ENCODE measurements around the gene EEF1B2.
"Not testable (repeated sequence)": the region's sequence is repeated elsewhere in the genome, so short reads cannot be mapped to it uniquely, and the experiment has no call there.

The EEF1B2 gene

GRCh38 chr2:206163251-206163880 lies 3.7 kb downstream of the EEF1B2 start:
- DNase-seq (ENCODE audit: low spot score) (no peak), FAIRE-seq (no peak)

GRCh38 chr2:206164261-206164862 lies 4.7 kb downstream of the EEF1B2 start:
- FAIRE-seq, result peak; percentile 79
- DNase-seq (ENCODE audit: low spot score), result peak; percentile 16

GRCh38 chr2:206168230-206168629 lies 8.5 kb downstream of the EEF1B2 start:
- not testable (repeated sequence) for DNase-seq (ENCODE audit: low spot score); FAIRE-seq

- not testable (repeated sequence) for DNase-seq (ENCODE audit: low spot score); FAIRE-seq
These were observed 12.1 kb downstream of the EEF1B2 start for GRCh38 chr2:206171624-206172397.

DNA sequence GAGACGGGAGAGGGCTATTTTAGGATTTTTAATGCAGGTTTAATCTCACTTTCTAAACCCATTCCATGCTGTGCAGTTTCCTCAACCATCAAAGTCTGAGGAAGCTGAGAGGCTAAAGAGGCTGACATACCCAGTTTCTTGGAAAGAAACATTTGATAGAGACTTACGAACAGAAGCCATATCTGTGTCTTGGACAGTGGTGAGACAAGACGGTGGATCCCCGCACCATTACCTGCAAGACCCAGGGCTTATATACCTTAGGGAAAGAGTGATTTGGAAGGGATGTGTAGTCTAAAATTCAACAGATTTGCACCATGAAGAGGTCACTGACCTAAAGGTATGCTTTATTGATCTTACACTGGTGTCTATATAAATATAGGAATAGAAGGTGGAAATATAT lies 13.5 kb downstream of the EEF1B2 start:
- DNase-seq (ENCODE audit: low spot score) (no peak), FAIRE-seq (no peak)

DNA sequence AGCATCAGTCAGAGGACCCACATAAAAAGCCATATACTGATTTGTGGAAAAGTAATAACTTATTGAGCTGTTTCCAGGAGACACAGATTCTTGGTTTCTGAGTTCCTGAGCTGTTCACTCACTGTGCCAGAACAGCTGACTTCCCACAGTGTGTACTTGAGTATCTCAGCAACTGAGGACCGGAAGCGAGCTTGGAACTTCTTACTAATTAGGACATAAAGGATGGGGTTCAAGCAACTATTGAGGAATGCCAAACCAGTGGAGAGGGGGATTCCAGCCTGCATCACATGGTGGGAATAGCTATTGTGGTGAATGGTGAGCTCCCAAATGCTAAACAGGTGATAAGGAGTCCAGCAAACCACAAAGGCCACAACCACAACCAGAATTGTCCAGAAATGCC lies 16.4 kb downstream of the EEF1B2 start:
- no peak for DNase-seq (ENCODE audit: low spot score)
- FAIRE-seq, result no peak

DNA sequence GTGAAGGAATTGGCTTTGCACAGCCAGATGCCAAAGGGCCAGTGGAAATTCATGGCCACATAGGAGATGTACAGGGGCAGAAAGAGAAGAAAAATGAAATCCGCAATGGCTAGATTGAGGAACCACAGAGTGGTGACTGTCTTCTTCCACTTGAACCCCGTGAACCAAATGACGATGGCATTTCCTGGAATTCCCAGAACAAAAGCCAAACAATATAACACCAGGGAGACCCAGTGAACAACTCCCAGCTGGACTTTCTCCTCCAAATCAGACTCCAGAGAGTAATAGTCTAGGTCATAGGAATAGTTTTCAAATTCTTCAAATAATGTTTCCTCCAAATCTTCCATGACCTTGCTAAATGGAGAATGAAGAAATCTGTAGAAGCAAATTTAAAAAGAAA lies 17.2 kb downstream of the EEF1B2 start:
- FAIRE-seq (no peak), DNase-seq (ENCODE audit: low spot score) (no peak)

- not testable (repeated sequence) for DNase-seq (ENCODE audit: low spot score); FAIRE-seq
These were observed 21.8 kb downstream of the EEF1B2 start for GRCh38 chr2:206181526-206181925.

DNA sequence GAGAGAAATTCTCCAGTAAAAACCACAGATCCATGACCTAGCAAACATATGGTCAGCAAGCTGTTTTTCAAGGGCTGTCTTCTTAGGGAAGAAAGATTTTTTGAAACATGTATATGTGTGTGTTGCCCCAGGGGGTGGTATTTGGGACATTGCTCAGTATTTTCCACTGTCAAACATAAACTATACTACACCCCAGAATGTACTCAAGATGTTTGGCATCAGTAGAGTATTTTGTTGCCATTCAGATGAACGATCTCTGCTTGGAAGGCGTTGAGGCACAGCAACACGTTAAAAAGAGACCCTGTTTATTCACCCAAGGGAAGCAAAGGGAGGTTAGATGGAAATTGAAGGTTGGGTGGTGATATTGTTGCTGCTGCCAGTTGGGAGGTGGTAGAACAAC lies 30.0 kb downstream of the EEF1B2 start:
- DNase-seq (ENCODE audit: low spot score) (no peak), FAIRE-seq (no peak)

DNA sequence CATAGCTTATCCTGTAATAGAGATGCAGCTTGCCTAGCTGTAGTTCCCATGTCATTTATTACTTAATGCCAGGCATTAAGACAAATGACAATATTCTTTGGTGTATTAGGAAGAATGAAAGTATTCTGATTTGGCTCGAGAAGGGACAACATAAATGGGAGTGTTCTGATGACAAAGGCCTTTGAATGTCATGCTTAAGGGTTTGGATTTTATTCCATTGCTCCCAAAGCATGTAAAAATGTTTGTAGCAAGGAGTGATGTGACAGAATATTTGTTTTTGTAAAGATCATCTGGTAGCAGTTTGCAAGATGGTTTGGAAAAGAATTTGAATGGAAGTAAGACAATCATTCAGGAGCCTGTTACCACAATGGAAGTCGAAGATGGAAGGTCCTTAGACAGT lies 30.4 kb downstream of the EEF1B2 start:
- DNase-seq (ENCODE audit: low spot score) (no peak), FAIRE-seq (no peak)

DNA sequence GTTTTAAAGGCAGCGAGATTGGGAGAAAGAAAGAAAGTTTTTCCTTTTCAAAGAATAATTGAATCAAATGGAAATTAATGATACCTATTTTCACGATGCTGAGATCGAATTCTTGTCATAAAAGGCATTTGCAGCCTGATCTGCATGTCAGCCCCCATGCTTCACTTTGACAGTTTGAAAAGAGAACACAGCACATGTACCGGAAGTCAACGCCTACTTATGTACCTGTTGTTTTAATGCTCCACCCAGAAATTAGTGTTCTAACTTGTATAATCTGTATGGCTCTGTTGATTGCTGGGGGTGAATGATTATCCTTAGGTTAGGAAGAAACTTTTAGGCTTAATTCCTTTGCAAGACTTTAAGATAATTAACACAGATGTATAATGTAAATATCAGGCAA lies 31.0 kb downstream of the EEF1B2 start:
- no peak for FAIRE-seq
- no peak for DNase-seq (ENCODE audit: low spot score)

DNA sequence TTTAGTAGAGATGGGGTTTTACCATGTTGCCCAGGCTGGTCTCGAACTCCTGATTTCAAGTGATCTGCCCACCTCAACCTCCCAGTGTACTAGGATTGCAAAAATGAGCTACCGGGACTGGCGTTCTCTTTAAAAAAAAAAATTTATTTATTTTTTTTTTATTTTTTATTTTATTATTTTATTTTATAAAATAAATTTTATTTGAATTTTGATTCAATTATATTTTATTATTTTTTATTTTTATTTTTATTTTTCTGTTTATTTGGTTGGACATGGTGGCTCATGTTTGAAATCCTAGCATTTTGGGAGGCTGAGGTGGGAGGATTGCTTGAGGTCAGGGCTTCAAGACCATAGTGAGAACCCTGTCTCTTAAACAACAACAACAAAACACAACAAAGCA lies 32.5 kb downstream of the EEF1B2 start:
- FAIRE-seq (peak; percentile 24), DNase-seq (ENCODE audit: low spot score) (no peak)

DNA sequence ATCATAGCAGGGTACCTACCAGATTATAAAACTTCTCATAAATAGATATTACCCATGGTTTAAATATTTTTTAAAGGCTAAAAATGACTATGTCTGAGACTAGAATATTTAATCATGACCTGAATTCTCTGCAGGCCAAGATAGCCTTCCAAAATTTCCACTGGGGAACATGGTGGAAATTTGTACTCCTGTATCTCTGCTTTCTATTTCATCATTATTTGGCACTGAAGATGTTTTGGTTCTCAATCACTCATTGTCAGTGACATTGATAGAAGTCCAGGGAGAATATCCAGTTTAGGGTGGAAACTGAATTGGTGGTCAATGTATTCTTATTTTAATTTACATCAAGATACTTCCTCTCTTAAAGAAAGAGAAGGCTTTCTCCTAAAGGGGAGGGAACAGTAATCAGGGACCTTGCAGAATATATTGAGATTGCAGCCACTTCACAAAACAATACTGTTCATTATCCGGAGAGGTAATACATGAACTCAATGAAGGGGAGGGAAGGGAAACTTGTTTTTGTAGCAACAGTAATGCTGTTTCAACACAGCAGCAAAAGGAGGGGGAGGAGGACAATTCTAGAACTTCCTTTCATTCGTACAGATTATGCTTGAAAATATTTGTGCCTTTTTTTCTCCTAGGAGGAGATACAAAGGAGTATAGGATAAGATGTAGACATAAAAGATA lies 34.1 kb downstream of the EEF1B2 start:
- FAIRE-seq (no peak), DNase-seq (ENCODE audit: low spot score) (no peak)

DNA sequence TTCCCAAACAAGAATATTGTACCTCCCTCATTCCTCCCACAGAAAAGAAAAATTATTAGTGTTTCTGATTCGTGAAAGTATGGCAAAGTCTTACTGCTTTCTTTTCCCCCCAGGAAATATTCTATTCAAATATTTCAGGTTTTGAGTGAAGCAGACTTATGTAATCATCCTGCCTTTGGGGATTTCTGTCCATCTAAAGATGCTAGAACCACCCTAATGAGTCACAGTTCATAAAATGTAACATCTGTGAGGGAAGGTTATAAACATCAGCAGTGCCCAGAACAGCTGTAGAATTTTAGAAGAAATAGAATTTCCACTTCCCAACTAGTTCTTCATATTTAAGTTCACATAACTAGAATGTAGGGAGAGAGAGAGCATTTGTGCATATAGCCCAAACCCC lies 39.0 kb downstream of the EEF1B2 start:
- FAIRE-seq (no peak), DNase-seq (ENCODE audit: low spot score) (no peak)

DNA sequence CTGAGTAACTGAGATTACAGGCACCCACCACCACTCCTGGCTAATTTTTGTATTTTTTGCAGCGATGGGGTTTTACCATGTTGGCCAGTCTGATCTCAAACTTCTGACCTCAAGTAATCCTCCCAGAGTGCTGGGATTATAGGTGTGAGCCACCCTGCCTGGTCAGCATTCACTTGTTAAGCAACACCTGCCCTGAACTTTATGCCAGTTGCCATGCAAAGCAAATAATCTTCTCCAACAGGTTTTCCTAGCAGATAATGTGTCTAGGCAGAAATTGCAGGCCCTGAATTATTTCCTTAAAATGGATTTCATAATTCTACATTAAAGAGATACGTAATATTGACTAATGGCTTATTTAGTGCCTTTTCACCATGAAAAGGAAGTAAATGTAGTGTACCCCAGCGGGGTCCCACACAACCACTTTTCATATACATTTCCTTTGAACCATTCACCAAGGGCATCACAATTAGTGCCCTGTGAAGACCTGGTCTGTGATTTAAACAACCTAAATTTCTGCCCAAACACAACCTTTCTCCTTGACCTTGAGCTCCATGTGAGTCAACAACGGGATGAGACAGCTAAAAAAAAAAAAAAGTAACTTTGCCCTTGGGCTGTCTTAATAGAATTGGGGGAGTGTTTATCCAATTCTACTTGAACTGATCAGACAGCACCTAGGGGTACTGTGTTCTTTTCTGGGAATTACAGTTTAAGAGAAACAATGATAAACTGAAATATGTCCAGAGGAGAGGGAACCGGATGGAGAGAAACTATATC lies 41.6 kb downstream of the EEF1B2 start:
- FAIRE-seq (no peak), DNase-seq (ENCODE audit: low spot score) (no peak)

GRCh38 chr2:206202446-206202845 lies 42.8 kb downstream of the EEF1B2 start:
- no peak for FAIRE-seq
- no peak for DNase-seq (ENCODE audit: low spot score)

DNA sequence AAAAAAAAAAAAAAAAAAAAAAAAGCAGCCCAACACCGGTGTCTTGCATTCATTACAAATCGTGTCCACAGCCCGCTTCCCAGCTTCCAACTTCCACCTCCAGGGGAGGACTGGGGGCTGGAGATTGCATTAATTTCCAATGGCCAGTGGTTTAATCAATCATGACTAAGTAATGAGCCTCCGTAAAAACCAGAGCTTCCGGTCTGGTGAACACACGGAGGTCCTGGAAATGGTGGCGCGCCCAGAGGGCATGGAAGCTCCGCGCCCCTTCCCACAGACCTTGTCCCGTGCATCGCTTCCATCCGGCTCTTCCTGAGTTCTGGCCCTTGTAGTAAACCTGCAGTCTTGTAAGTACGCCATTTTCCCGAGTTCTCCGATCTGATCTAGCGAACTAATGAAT lies 43.6 kb downstream of the EEF1B2 start:
- no peak for DNase-seq (ENCODE audit: low spot score)
- no peak for FAIRE-seq

GRCh38 chr2:206204710-206205109 lies 45.0 kb downstream of the EEF1B2 start:
- FAIRE-seq, result no peak
- DNase-seq (ENCODE audit: low spot score), result no peak

GRCh38 chr2:206207316-206207715 lies 47.6 kb downstream of the EEF1B2 start:
- DNase-seq (ENCODE audit: low spot score); FAIRE-seq: not testable (repeated sequence)

- no peak for FAIRE-seq
- no peak for DNase-seq (ENCODE audit: low spot score)
These were observed 49.2 kb downstream of the EEF1B2 start for GRCh38 chr2:206208900-206209299.

- peak; percentile 82 for FAIRE-seq
- peak; percentile 51 for DNase-seq (ENCODE audit: low spot score)
These were observed 52.1 kb downstream of the EEF1B2 start for GRCh38 chr2:206211657-206212255.

All from RCC 7860 (cell line).